CD14-positive monocyte (primary cell): ENCODE measurements around the gene FNBP1L. TPM values are rescaled to one million over a fixed set of nuclear protein-coding genes. Genes with fewer than 3 reads are reported as not detected.

Experiments
- DNase-seq, 3 donors: peaks; one replicate each; pipeline ENCODE4 v3.0.0-alpha.2; 2011 to 2022
- H2AFZ ChIP-seq: 2 replicates; pipeline ENCODE4 v1.6.0; 2012; ENCODE audit warnings: mild to moderate bottlenecking, low read depth, low read length, inconsistent platforms; ENCODE audit not compliant: insufficient read depth, poor library complexity, severe bottlenecking
- H3K27ac ChIP-seq, 2 donors: 1 replicate in 1 of 2; 2 replicates in 1 of 2; pipeline ENCODE4 v1.5.1; 2012 to 2013; ENCODE audit warnings: low read length in 2 of 2, control low read depth in 1 of 2, inconsistent platforms in 1 of 2, low read depth in 1 of 2, mild to moderate bottlenecking in 1 of 2
- H3K27me3 ChIP-seq, 2 donors: one replicate each; pipeline versions ENCODE4 v1.6.0 to v1.6.1; 2011 to 2013; ENCODE audit warnings: low read length in 2 of 2; ENCODE audit not compliant: control insufficient read depth in 2 of 2, insufficient read depth in 2 of 2
- H3K36me3 ChIP-seq, 2 donors: replicated peaks in 1 of 2; 1 replicate in 1 of 2; 2 replicates in 1 of 2; pipeline versions ENCODE4 v1.5.1 to v1.6.1; 2012 to 2013; ENCODE audit warnings: low read length in 2 of 2, control low read depth in 1 of 2, inconsistent platforms in 1 of 2, mild to moderate bottlenecking in 1 of 2; ENCODE audit not compliant: insufficient read depth in 2 of 2, control insufficient read depth in 1 of 2
- H3K4me1 ChIP-seq, 2 donors: 1 replicate in 1 of 2; 2 replicates in 1 of 2; pipeline versions ENCODE4 v1.5.1 to v1.6.1; 2012 to 2013; ENCODE audit warnings: low read length in 2 of 2, control low read depth in 1 of 2, inconsistent platforms in 1 of 2, mild to moderate bottlenecking in 1 of 2, moderate library complexity in 1 of 2; ENCODE audit not compliant: insufficient read depth in 2 of 2, control insufficient read depth in 1 of 2
- H3K4me2 ChIP-seq: replicated peaks from 2 replicates; pipeline ENCODE3; 2012; ENCODE audit warnings: low read length, moderate library complexity, mild to moderate bottlenecking; ENCODE audit not compliant: poor library complexity, severe bottlenecking; ENCODE audit errors: extremely low read depth
- H3K4me3 ChIP-seq, 3 experiments: fragments of 200-600 bp in 1 of 3; sonication (generic) in 1 of 3; replicated peaks in 1 of 3; 1 replicate in 2 of 3; 2 replicates in 1 of 3; pipeline ENCODE4 v1.5.1; 2011 to 2013; ENCODE audit warnings: low read length in 3 of 3, mild to moderate bottlenecking in 3 of 3, control low read depth in 2 of 3, low read depth in 2 of 3, inconsistent platforms in 1 of 3, moderate library complexity in 1 of 3
- H3K79me2 ChIP-seq: 2 replicates; pipeline ENCODE4 v1.6.0; 2012; ENCODE audit warnings: mild to moderate bottlenecking, control low read depth, inconsistent platforms, low read length, moderate library complexity; ENCODE audit not compliant: insufficient read depth
- H3K9ac ChIP-seq: 2 replicates; pipeline ENCODE4 v1.6.0; 2017; ENCODE audit warnings: low read length, mild to moderate bottlenecking; ENCODE audit not compliant: insufficient read depth, poor library complexity, severe bottlenecking
- H3K9me3 ChIP-seq, 2 donors: replicated peaks in 1 of 2; 1 replicate in 1 of 2; 2 replicates in 1 of 2; pipeline versions ENCODE4 v1.5.1 to v1.6.1; 2012 to 2013; ENCODE audit warnings: low read length in 2 of 2, control low read depth in 1 of 2; ENCODE audit not compliant: control insufficient read depth in 1 of 2, insufficient read depth in 1 of 2
- H4K20me1 ChIP-seq: 2 replicates; pipeline ENCODE4 v1.6.0; 2012; ENCODE audit warnings: mild to moderate bottlenecking, low read length, control low read depth, moderate library complexity; ENCODE audit not compliant: insufficient read depth
- H3K27ac Mint-ChIP-seq, 7 donors: one replicate each; pipeline ENCODE4 v1.8.0; 2020; ENCODE audit warnings: mild to moderate bottlenecking in 7 of 7, mixed read lengths in 7 of 7, moderate library complexity in 6 of 7, inconsistent platforms in 2 of 7
- H3K27me3 Mint-ChIP-seq, 3 donors: one replicate each; pipeline ENCODE4 v1.8.0; 2021 to 2022; ENCODE audit warnings: low read depth in 3 of 3, mild to moderate bottlenecking in 3 of 3, mixed read lengths in 3 of 3, moderate library complexity in 3 of 3, inconsistent platforms in 1 of 3
- H3K36me3 Mint-ChIP-seq, 2 donors: one replicate each; pipeline ENCODE4 v1.8.0; 2020; ENCODE audit warnings: mixed read lengths in 2 of 2, inconsistent platforms in 1 of 2, mild to moderate bottlenecking in 1 of 2
- H3K4me1 Mint-ChIP-seq: one replicate; pipeline ENCODE4 v1.8.0; 2020; ENCODE audit warnings: mild to moderate bottlenecking, mixed read lengths
- H3K4me3 Mint-ChIP-seq, 2 donors: one replicate each; pipeline ENCODE4 v1.8.0; 2020; ENCODE audit warnings: mild to moderate bottlenecking in 2 of 2, mixed read lengths in 2 of 2, moderate library complexity in 1 of 2
- H3K9me3 Mint-ChIP-seq, 7 donors: one replicate each; pipeline ENCODE4 v1.8.0; 2020 to 2022; ENCODE audit warnings: mixed read lengths in 7 of 7, mild to moderate bottlenecking in 6 of 7, moderate library complexity in 6 of 7, inconsistent platforms in 2 of 7
- CTCF ChIP-seq: fragments of 200-600 bp; IDR thresholded peaks from one replicate; pipeline ENCODE4 v1.8.0; 2022; ENCODE audit warnings: antibody characterized with exemption, mild to moderate bottlenecking
- WGBS: methylation state at CpG from one replicate; pipeline ENCODE4 v1.1.5; 2013; ENCODE audit warnings: missing lambda C conversion rate; ENCODE audit not compliant: insufficient coverage; 5-methylcytosine and 5-hydroxymethylcytosine counted together
- intact Hi-C, 2 donors: fragments of 100-400 bp; cut with micrococcal nuclease; formaldehyde crosslinking; loops; one replicate each; pipeline versions ENCODE4 v1.15.0 to v1.15.1; 2023
- polyA plus RNA-seq, 3 donors: library from polyadenylated mRNA; depleted of rRNA in 1 of 3; unstranded in 2 of 3; stranded (reverse) in 1 of 3; fragments of 300-500 nt in 2 of 3; fragments of >200 nt in 1 of 3; fragmentation: Illumina TruSeq in 2 of 3; gene quantifications; 1 replicate in 2 of 3; 2 replicates in 1 of 3; pipeline ENCODE4 v1.2.3, GENCODE V29; 2012 to 2021

The FNBP1L gene
- polyA plus RNA-seq, 3 donors, result 0.15 to 0.32 (median 0.28) TPM

- H3K4me2 ChIP-seq, result no peak overlapping the region
- no peaks in the 10 kb centered on the region for H3K36me3 ChIP-seq
- peaks cover 2 to 3% of the 10 kb centered on the region in 2 donors for H3K4me1 ChIP-seq
- peaks cover 0 to 2% (median 0%) of the 10 kb centered on the region in 7 donors for H3K9me3 Mint-ChIP-seq
- H3K27ac ChIP-seq, result no peak overlapping the region
- H3K27me3 ChIP-seq, result no peaks in the 10 kb centered on the region
- no peak overlapping the region for H3K4me3 ChIP-seq
- no peak overlapping the region for H3K4me3 Mint-ChIP-seq
- no peak overlapping the region for H3K27ac Mint-ChIP-seq
- intact Hi-C loops, result no loop called here
- H3K27me3 Mint-ChIP-seq, result peaks cover 0 to 7% (median 2%) of the 10 kb centered on the region in 3 donors
- peaks cover 4% of the 10 kb centered on the region for H3K4me1 Mint-ChIP-seq
- H3K9ac ChIP-seq, result no peak overlapping the region
- 100% methylated on average over 1 of the region's 4 CpGs for WGBS
- TF ChIP-seq CTCF, result no peak
- H3K9me3 ChIP-seq, result no peaks in the 10 kb centered on the region
- H3K36me3 Mint-ChIP-seq, result no peaks in the 10 kb centered on the region
- DNase-seq, result no peak
- no peak overlapping the region for H2AFZ ChIP-seq
- H3K79me2 ChIP-seq, result no peaks in the 10 kb centered on the region
- H4K20me1 ChIP-seq, result no peaks in the 10 kb centered on the region
These were observed 148.6 kb downstream of the FNBP1L start for GRCh38 chr1:93596329-93597089.

DNA sequence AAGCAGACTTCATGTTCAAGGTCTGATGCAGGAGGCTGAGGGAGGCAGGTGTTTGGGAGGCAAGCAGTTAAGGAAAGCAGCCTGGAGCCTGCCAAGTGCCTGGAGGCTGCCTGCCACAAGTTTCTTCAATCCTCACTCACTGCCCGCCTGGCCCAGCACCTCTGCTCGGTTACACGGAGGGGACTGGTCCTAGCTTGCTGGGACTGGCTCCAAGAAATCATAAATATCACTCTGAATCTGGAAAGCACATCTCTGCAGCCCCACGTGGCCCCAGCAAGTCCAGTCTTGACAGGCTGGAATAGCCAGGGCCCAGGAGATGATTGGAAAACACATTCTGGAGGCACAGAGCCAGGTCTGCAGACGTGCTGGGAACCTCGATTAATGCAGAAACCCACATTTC is 149.8 kb downstream of the FNBP1L start:
- H3K9me3 ChIP-seq, result no peaks in the 10 kb centered on the region
- no peaks in the 10 kb centered on the region for H3K4me1 Mint-ChIP-seq
- no peak overlapping the region for H3K4me3 ChIP-seq
- H3K27ac Mint-ChIP-seq, result no peak overlapping the region
- no peaks in the 10 kb centered on the region for H3K79me2 ChIP-seq
- H3K36me3 Mint-ChIP-seq, result no peaks in the 10 kb centered on the region
- WGBS, result 93% methylated on average over 6 of the region's 6 CpGs
- no peaks in the 10 kb centered on the region for H3K27me3 ChIP-seq
- H3K27ac ChIP-seq, result no peak overlapping the region
- no peak overlapping the region for H3K4me2 ChIP-seq
- H3K9me3 Mint-ChIP-seq, result no peaks in the 10 kb centered on the region
- no peak for TF ChIP-seq CTCF
- H3K9ac ChIP-seq, result no peak overlapping the region
- H2AFZ ChIP-seq, result no peak overlapping the region
- no peaks in the 10 kb centered on the region for H4K20me1 ChIP-seq
- intact Hi-C loops, result no loop called here
- DNase-seq, result no peak
- H3K36me3 ChIP-seq, result no peaks in the 10 kb centered on the region
- peaks cover 0 to 7% (median 2%) of the 10 kb centered on the region in 3 donors for H3K27me3 Mint-ChIP-seq
- no peak overlapping the region for H3K4me3 Mint-ChIP-seq
- no peaks in the 10 kb centered on the region for H3K4me1 ChIP-seq
